DMS153 treated with DMSO at 0.1 percent for 48 hours (cell line): ENCODE results near the gene GRIK1.

ENCODE experiments used
- DNase-seq: peaks from one replicate; lab custom pipeline; 2025; ENCODE audit not compliant: unreplicated experiment; lab: John Stamatoyannopoulos, UW

GRIK1 gene

GRCh38 chr21:29914326-29914725, 25.5 kb downstream of the GRIK1 start:
- no peak for DNase-seq

GRCh38 chr21:29909571-29909970, 30.2 kb downstream of the GRIK1 start:
- DNase-seq, result no peak

GRCh38 chr21:29904359-29905282, 35.2 kb downstream of the GRIK1 start:
- DNase-seq, result no peak

GRCh38 chr21:29896884-29897283, 42.9 kb downstream of the GRIK1 start:
- no peak for DNase-seq

GRCh38 chr21:29893687-29894086, 46.1 kb downstream of the GRIK1 start:
- DNase-seq, result no peak

GRCh38 chr21:29892379-29892778, 47.4 kb downstream of the GRIK1 start:
- no peak for DNase-seq

GRCh38 chr21:29888437-29888836, 51.4 kb downstream of the GRIK1 start:
- DNase-seq, result no peak

- no peak for DNase-seq
Observed at GRCh38 chr21:29887313-29888009, 52.3 kb downstream of the GRIK1 start.

- no peak for DNase-seq
Observed at GRCh38 chr21:29885491-29885890, 54.3 kb downstream of the GRIK1 start.

- no peak for DNase-seq
Observed at GRCh38 chr21:29875873-29876272, 63.9 kb downstream of the GRIK1 start.

GRCh38 chr21:29875036-29875716, 64.6 kb downstream of the GRIK1 start:
- DNase-seq, result no peak

- DNase-seq, result no peak
Observed at GRCh38 chr21:29873908-29874307, 65.9 kb downstream of the GRIK1 start.

GRCh38 chr21:29870814-29871213, 69.0 kb downstream of the GRIK1 start:
- no peak for DNase-seq

- DNase-seq, result no peak
Observed at GRCh38 chr21:29867796-29868195, 72.0 kb downstream of the GRIK1 start.

- DNase-seq, result no peak
Observed at GRCh38 chr21:29860346-29860745, 79.5 kb downstream of the GRIK1 start.

- no peak for DNase-seq
Observed at GRCh38 chr21:29857150-29857549, 82.6 kb downstream of the GRIK1 start.

- DNase-seq, result no peak
Observed at GRCh38 chr21:29854795-29855194, 85.0 kb downstream of the GRIK1 start.

- no peak for DNase-seq
Observed at GRCh38 chr21:29851611-29852010, 88.2 kb downstream of the GRIK1 start.

- DNase-seq, result peak; percentile 45
Observed at GRCh38 chr21:29849735-29850176, 90.0 kb downstream of the GRIK1 start.

- no peak for DNase-seq
Observed at GRCh38 chr21:29843804-29844203, 96.0 kb downstream of the GRIK1 start.

GRCh38 chr21:29834617-29835016, 105.2 kb downstream of the GRIK1 start:
- no peak for DNase-seq

GRCh38 chr21:29832217-29832616, 107.6 kb downstream of the GRIK1 start:
- no peak for DNase-seq
